ENCODE results near the gene EFCAB10. TPM values are rescaled to one million over a fixed set of nuclear protein-coding genes. Genes with fewer than 3 reads are reported as not detected.

The EFCAB10 gene
- total and polyA plus RNA-seq, 2 of the 13 experiments (the other 11 are each of a cell fraction or from before 2014, with no cell fraction given) = 0.40 TPM; not detected in 1

- no TSS peak for BruUV-seq (replicated peaks)
- no peaks in the 10 kb centered on the region for H4K20me1 ChIP-seq (ENCODE audit: insufficient read depth, low read length)
- no peaks in the 10 kb centered on the region for H3K27me3 ChIP-seq (ENCODE audit: control insufficient read depth in 1 of 2, insufficient read depth in 2 of 2, low read length in 2 of 2)
- intact Hi-C loops (cut with micrococcal nuclease; ENCODE audit: unreplicated experiment) (no loop called here), in situ Hi-C loops (cut with HindIII; ENCODE audit: extremely low pct_ligation_motif_present, low pct_unique_long_range_greater_than_20kb) (no loop called here)
- peaks cover 2 to 3% of the 10 kb centered on the region in 2 experiments; a peak in 1 of 5 replicates for H3K36me3 ChIP-seq (replicated peaks in 1 of 2; ENCODE audit: control insufficient read depth in 1 of 2, insufficient read depth in 2 of 2, low read length in 2 of 2)
- H3K9ac ChIP-seq (ENCODE audit: insufficient read depth, low read depth, low read length) = no peak overlapping the region
- no peaks in the 10 kb centered on the region for H3K9me3 ChIP-seq (ENCODE audit: low read length)
- no peak overlapping the region for H3K4me2 ChIP-seq (ENCODE audit: low read depth, low read length)
- H3K79me2 ChIP-seq (ENCODE audit: insufficient read depth, low read length) = no peaks in the 10 kb centered on the region
- CTCF ChIA-PET (ENCODE audit: low intra/inter-chr PET ratio, low total read pairs) = no interaction called here
- no peak overlapping the region for H3K4me3 ChIP-seq (replicated peaks in 1 of 3; ENCODE audit: insufficient read depth in 1 of 3, low read depth in 2 of 3, low read length in 3 of 3)
- WGBS (ENCODE audit: low lambda C conversion rate) = 94% methylated on average over 32 of the region's 32 CpGs
- H3K4me1 ChIP-seq (ENCODE audit: insufficient read depth, low read length) = no peaks in the 10 kb centered on the region
- POLR2A ChIA-PET = no interaction called here
- no peak overlapping the region for H3K27ac ChIP-seq (ENCODE audit: extremely low read length, insufficient read depth, low read length)
- H2AFZ ChIP-seq (ENCODE audit: low read length) = no peak overlapping the region
- ATAC-seq (no peak), DNase-seq (ENCODE audit: low spot score) (no peak), FAIRE-seq (no peak)
- TF ChIP-seq YY1 (IDR thresholded peaks at IDR 0.05; ENCODE audit: insufficient read depth, insufficient replicate concordance, low read depth, low read length) (no peak), MZF1 (CRISPR knock-in tag; IDR thresholded peaks at IDR 0.05; ENCODE audit: borderline replicate concordance) (no peak), ERF (CRISPR knock-in tag; IDR thresholded peaks at IDR 0.05) (no peak), RARA (CRISPR knock-in tag; IDR thresholded peaks at IDR 0.05) (no peak), ZFYVE20 (CRISPR knock-in tag; IDR thresholded peaks at IDR 0.05; ENCODE audit: borderline replicate concordance, low read depth) (no peak), KAT8 (CRISPR knock-in tag; IDR thresholded peaks at IDR 0.05) (no peak), NFATC3 (CRISPR knock-in tag; IDR thresholded peaks at IDR 0.05) (no peak), NR0B2 (CRISPR knock-in tag; IDR thresholded peaks at IDR 0.05) (no peak), RXRA (CRISPR knock-in tag; IDR thresholded peaks at IDR 0.05) (no peak), ZKSCAN8 (CRISPR knock-in tag; IDR thresholded peaks at IDR 0.05; ENCODE audit: borderline replicate concordance) (no peak), SIN3A (IDR thresholded peaks at IDR 0.05; ENCODE audit: borderline replicate concordance, low read depth, low read length) (no peak), ESRRA (CRISPR knock-in tag; IDR thresholded peaks at IDR 0.05; ENCODE audit: low read depth) (no peak)
- TF ChIP-seq, protein P1, sequence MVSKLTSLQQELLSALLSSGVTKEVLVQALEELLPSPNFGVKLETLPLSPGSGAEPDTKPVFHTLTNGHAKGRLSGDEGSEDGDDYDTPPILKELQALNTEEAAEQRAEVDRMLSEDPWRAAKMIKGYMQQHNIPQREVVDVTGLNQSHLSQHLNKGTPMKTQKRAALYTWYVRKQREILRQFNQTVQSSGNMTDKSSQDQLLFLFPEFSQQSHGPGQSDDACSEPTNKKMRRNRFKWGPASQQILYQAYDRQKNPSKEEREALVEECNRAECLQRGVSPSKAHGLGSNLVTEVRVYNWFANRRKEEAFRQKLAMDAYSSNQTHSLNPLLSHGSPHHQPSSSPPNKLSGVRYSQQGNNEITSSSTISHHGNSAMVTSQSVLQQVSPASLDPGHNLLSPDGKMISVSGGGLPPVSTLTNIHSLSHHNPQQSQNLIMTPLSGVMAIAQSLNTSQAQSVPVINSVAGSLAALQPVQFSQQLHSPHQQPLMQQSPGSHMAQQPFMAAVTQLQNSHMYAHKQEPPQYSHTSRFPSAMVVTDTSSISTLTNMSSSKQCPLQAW (CRISPR knock-in tag; IDR thresholded peaks at IDR 0.05) = no peak
- TF ChIP-seq, protein P2, sequence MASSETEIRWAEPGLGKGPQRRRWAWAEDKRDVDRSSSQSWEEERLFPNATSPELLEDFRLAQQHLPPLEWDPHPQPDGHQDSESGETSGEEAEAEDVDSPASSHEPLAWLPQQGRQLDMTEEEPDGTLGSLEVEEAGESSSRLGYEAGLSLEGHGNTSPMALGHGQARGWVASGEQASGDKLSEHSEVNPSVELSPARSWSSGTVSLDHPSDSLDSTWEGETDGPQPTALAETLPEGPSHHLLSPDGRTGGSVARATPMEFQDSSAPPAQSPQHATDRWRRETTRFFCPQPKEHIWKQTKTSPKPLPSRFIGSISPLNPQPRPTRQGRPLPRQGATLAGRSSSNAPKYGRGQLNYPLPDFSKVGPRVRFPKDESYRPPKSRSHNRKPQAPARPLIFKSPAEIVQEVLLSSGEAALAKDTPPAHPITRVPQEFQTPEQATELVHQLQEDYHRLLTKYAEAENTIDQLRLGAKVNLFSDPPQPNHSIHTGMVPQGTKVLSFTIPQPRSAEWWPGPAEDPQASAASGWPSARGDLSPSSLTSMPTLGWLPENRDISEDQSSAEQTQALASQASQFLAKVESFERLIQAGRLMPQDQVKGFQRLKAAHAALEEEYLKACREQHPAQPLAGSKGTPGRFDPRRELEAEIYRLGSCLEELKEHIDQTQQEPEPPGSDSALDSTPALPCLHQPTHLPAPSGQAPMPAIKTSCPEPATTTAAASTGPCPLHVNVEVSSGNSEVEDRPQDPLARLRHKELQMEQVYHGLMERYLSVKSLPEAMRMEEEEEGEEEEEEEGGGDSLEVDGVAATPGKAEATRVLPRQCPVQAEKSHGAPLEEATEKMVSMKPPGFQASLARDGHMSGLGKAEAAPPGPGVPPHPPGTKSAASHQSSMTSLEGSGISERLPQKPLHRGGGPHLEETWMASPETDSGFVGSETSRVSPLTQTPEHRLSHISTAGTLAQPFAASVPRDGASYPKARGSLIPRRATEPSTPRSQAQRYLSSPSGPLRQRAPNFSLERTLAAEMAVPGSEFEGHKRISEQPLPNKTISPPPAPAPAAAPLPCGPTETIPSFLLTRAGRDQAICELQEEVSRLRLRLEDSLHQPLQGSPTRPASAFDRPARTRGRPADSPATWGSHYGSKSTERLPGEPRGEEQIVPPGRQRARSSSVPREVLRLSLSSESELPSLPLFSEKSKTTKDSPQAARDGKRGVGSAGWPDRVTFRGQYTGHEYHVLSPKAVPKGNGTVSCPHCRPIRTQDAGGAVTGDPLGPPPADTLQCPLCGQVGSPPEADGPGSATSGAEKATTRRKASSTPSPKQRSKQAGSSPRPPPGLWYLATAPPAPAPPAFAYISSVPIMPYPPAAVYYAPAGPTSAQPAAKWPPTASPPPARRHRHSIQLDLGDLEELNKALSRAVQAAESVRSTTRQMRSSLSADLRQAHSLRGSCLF (CRISPR knock-in tag; IDR thresholded peaks at IDR 0.05; ENCODE audit: borderline replicate concordance) = no peak
- TF ChIP-seq, protein P3, sequence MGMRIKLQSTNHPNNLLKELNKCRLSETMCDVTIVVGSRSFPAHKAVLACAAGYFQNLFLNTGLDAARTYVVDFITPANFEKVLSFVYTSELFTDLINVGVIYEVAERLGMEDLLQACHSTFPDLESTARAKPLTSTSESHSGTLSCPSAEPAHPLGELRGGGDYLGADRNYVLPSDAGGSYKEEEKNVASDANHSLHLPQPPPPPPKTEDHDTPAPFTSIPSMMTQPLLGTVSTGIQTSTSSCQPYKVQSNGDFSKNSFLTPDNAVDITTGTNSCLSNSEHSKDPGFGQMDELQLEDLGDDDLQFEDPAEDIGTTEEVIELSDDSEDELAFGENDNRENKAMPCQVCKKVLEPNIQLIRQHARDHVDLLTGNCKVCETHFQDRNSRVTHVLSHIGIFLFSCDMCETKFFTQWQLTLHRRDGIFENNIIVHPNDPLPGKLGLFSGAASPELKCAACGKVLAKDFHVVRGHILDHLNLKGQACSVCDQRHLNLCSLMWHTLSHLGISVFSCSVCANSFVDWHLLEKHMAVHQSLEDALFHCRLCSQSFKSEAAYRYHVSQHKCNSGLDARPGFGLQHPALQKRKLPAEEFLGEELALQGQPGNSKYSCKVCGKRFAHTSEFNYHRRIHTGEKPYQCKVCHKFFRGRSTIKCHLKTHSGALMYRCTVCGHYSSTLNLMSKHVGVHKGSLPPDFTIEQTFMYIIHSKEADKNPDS (CRISPR knock-in tag; IDR thresholded peaks at IDR 0.05) = no peak
Observed at GRCh38 chr7:105613611-105614330, 32.5 kb upstream of the EFCAB10 start.
